ENCODE data around the gene IGSF3.
"Not testable (repeated sequence)": the region's sequence is repeated elsewhere in the genome, so short reads cannot be mapped to it uniquely, and the experiment has no call there.

The IGSF3 gene

DNA sequence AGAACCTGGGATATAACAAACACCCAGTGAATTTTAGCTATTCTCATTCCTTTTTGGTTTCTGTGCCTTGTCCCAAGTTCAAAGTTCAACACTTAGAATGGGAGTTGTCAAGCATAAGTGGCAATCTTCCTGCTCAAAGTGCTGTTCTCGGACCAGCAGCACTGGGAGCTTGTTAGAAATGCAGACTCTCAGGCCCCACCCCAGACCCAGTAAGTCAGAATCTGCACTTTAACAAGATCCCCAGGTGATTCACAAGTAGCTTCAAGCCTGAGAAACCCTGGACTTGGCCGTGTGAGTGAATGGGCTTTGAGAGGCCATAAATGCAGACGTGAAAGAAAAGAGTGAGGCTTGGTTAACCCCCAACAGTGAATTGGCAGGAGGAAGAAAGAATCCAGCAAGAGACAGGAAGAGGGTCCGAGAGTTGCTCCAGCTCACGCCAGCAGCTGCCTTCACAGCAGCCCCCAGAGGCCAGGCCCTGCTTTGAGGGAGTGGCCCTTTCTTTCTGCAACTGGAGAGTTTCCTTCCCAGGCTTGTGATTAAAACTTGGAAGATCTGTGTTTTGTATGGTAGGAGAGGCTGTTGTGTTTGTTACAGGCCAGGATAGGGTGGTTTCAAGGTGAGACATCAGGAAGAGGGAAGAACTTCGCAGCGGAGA is 75.5 kb downstream of the IGSF3 start:
- not testable (repeated sequence) for H3K9me3 ChIP-seq (ENCODE audit: control insufficient read depth, low read depth, low read length); H3K27me3 ChIP-seq (ENCODE audit: control insufficient read depth, insufficient read depth, low read length); H3K27ac ChIP-seq (ENCODE audit: low read length); H3K36me3 ChIP-seq (ENCODE audit: control insufficient read depth, low read depth, low read length); H3K4me3 ChIP-seq (ENCODE audit: low read length); H3K4me1 ChIP-seq (ENCODE audit: control insufficient read depth, low read depth, low read length); H3K9ac ChIP-seq (ENCODE audit: low read length)

DNA sequence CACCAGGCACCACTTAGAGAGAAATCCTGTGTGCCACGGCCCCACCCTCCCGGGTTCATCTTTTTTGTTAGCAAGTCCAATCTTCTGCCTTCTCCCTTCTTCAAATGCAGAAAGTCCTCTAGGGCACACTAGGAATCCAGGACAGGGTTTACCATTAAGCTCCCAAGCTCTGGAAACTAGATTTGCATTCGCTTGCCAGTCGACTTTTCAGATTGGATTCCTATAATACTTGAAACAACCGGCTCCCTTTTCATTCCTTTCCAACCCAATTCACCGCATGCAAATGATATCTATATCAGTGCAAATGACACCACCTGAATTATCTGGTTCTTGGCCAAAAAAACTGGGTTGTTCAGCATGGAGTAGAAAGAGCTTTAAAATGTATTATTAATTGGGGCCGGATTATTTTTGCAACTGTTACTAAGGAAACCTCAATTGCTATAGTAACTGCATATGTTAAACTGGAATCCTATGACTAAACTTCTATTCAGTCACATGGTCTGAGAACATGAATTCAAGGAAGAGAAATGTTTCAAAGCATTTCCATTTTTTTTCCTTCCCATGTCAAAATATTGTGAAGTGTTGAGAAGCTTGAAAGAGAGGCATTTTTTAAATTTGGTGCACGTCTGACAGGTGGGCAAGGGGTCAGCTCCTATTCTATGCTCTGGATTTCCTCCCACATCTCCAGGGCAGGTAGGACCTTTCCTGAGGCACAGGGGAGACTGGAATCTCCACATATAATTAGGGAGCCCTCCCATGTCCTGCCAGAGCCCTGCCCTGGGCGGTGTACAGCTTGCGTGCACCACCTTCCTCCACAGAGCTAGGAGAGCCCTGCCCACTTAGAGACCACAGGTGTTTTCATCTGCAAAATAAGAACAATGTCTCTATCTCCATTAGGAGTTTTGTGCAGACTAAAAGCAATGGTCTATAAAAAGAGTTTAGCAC is 76.3 kb downstream of the IGSF3 start:
- not testable (repeated sequence) for H3K27me3 ChIP-seq (ENCODE audit: control insufficient read depth, insufficient read depth, low read length); H3K9me3 ChIP-seq (ENCODE audit: control insufficient read depth, low read depth, low read length); H3K36me3 ChIP-seq (ENCODE audit: control insufficient read depth, low read depth, low read length); H3K9ac ChIP-seq (ENCODE audit: low read length); H3K27ac ChIP-seq (ENCODE audit: low read length); H3K4me3 ChIP-seq (ENCODE audit: low read length)
- H3K4me1 ChIP-seq (ENCODE audit: control insufficient read depth, low read depth, low read length), result peaks cover 14% of the 10 kb centered on the region

DNA sequence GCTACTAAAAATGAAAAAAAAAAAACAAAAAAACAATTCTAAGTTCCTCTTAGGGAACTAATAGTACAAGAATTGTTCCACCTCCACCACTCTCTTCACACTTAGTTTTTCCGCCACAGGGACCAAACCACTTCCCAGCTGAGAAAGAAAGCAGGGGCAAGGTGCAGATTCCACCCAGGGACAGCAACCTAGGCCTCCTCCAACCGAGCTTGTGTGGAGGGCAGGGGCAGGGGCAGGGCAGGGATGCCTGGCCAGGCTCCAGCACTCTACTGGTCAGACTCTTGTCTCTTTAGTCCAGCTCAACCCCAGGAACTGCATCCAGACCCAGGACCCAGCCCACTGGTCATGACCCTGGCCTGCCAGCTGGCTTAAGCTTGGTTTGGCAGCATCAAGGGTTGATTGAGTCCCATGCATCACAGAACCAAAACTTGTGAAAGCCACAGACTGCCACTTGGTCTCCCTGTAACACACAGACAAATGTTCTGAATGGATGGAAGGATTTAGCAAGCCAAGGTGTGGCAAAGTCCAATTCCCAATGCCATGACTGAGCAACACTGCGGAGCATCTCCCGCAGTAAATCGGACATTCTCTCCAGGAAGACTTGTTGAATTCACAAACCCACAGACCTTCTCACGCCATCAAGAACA is 77.1 kb downstream of the IGSF3 start:
- not testable (repeated sequence) for H3K4me3 ChIP-seq (ENCODE audit: low read length); H3K36me3 ChIP-seq (ENCODE audit: control insufficient read depth, low read depth, low read length); H3K27ac ChIP-seq (ENCODE audit: low read length); H3K9ac ChIP-seq (ENCODE audit: low read length); H3K27me3 ChIP-seq (ENCODE audit: control insufficient read depth, insufficient read depth, low read length); H3K4me1 ChIP-seq (ENCODE audit: control insufficient read depth, low read depth, low read length); H3K9me3 ChIP-seq (ENCODE audit: control insufficient read depth, low read depth, low read length)

DNA sequence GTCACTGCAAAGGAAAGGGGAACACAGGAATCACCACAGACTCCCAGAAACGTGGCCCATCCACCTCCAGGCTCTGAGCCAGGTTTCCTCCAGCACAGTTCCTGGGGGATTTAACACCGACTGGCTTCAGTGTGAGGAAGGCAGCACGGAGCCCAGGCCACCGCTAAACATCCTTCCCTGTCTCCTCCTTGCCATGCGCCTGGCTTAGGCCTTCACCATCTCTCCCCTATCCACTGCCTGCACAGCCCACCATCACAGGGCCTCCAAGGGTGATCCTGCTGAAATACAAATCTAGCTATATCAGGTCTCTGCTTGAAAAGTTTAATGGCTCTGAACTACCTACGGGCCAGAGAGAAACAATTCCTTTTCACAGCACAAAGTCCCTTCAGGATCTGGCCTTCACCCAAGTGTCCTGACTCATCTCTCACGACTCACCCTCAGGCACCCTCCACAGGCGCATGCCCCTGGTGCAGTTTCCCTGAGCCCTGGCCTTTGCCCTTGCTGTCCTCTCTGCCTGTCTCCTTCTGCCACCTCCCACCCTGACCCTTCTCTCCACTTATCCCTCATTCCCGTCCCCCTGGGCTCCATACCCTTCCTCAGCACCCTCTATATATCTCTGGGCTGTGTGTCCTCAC is 78.3 kb downstream of the IGSF3 start:
- not testable (repeated sequence) for H3K4me3 ChIP-seq (ENCODE audit: low read length); H3K36me3 ChIP-seq (ENCODE audit: control insufficient read depth, low read depth, low read length); H3K27me3 ChIP-seq (ENCODE audit: control insufficient read depth, insufficient read depth, low read length); H3K4me1 ChIP-seq (ENCODE audit: control insufficient read depth, low read depth, low read length); H3K9me3 ChIP-seq (ENCODE audit: control insufficient read depth, low read depth, low read length); H3K27ac ChIP-seq (ENCODE audit: low read length); H3K9ac ChIP-seq (ENCODE audit: low read length)

DNA sequence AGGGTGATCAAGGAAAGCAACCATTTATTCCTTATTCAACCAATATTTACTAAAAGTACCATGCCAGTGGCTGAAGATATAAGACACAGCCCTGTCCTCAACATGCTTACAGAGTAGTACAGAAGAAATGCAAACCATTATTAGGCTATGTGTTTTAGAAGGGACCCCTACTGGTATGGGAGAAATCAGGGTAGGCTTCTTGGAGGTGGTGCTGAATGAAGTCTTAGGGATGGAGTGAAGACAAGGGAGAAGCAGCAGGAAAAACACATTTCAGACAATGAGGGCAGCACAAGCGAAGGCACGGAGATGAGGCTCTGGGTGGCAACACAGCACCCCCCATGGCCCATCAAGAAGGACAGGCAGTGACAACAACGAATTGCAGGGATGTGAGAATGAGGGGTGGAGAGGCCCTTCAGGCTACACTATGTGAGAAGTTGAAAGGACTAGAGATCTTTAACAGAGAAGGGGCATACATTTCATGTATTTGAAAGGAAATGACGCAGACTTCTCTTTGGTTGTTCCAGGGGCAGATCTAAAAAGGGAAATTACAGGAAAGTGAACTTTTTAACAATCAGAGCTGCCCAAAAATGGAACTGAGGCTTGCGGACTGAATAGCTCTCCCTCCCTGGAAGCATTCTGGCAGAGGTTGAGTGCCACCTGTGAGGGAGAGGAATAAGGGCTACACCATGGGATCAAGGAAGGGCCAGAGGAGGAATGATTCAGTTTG is 79.9 kb downstream of the IGSF3 start:
- H3K27ac ChIP-seq (ENCODE audit: low read length), result no peak overlapping the region
- H3K9ac ChIP-seq (ENCODE audit: low read length), result no peak overlapping the region
- no peak overlapping the region for H3K4me3 ChIP-seq (ENCODE audit: low read length)
- H3K36me3 ChIP-seq (ENCODE audit: control insufficient read depth, low read depth, low read length), result no peaks in the 10 kb centered on the region
- peaks cover 9% of the 10 kb centered on the region for H3K4me1 ChIP-seq (ENCODE audit: control insufficient read depth, low read depth, low read length)
- H3K27me3 ChIP-seq (ENCODE audit: control insufficient read depth, insufficient read depth, low read length), result no peaks in the 10 kb centered on the region
- H3K9me3 ChIP-seq (ENCODE audit: control insufficient read depth, low read depth, low read length), result no peaks in the 10 kb centered on the region

DNA sequence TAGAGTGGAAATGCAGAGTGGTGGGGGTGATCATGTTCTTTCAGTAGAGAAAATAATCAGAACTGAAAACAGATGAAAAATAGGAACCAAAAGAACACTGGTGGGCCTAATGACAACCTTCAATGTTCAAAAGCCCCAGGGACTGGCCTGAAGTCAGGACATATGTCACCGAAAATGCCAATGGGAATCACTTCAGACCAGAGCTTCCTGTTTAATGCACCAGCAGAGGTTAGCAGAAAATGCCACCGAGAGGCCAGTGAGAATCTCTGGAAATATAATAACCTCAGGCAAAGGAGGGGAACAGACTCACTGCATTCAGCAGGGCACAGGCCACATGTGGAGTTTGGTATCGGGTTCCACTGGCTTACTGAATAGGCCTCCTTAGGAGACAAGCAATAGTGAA is 80.8 kb downstream of the IGSF3 start:
- H3K4me1 ChIP-seq (ENCODE audit: control insufficient read depth, low read depth, low read length), result peaks cover 9% of the 10 kb centered on the region
- H3K36me3 ChIP-seq (ENCODE audit: control insufficient read depth, low read depth, low read length), result no peaks in the 10 kb centered on the region
- H3K9me3 ChIP-seq (ENCODE audit: control insufficient read depth, low read depth, low read length), result no peaks in the 10 kb centered on the region
- no peak overlapping the region for H3K9ac ChIP-seq (ENCODE audit: low read length)
- H3K27me3 ChIP-seq (ENCODE audit: control insufficient read depth, insufficient read depth, low read length), result no peaks in the 10 kb centered on the region
- H3K4me3 ChIP-seq (ENCODE audit: low read length), result no peak overlapping the region
- no peak overlapping the region for H3K27ac ChIP-seq (ENCODE audit: low read length)

DNA sequence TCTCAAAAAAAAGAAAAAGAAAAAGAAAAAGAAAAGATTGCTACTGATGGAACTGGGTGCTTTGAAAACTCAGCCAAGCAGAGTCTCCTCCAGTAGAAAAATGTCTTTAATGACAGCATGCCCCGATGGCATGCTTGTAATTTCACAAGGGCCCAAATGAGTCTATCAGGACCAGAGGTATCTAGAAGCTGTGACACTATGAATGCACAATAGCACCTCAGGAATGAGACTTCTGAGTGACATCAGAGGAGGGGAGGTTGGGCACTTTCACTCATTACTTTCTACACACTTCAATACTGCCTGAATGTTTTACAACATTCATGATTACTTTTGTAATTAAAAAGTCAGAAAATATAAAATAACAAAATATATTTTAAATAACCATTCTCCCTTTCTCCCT is 81.6 kb downstream of the IGSF3 start:
- Histone ChIP-seq H3K9me3 (ENCODE audit: control insufficient read depth, low read depth, low read length) (no peaks in the 10 kb centered on the region), H3K27ac (ENCODE audit: low read length) (no peak overlapping the region), H3K36me3 (ENCODE audit: control insufficient read depth, low read depth, low read length) (no peaks in the 10 kb centered on the region), H3K4me1 (ENCODE audit: control insufficient read depth, low read depth, low read length) (peaks cover 9% of the 10 kb centered on the region), H3K9ac (ENCODE audit: low read length) (no peak overlapping the region), H3K27me3 (ENCODE audit: control insufficient read depth, insufficient read depth, low read length) (no peaks in the 10 kb centered on the region), H3K4me3 (ENCODE audit: low read length) (no peak overlapping the region)

DNA sequence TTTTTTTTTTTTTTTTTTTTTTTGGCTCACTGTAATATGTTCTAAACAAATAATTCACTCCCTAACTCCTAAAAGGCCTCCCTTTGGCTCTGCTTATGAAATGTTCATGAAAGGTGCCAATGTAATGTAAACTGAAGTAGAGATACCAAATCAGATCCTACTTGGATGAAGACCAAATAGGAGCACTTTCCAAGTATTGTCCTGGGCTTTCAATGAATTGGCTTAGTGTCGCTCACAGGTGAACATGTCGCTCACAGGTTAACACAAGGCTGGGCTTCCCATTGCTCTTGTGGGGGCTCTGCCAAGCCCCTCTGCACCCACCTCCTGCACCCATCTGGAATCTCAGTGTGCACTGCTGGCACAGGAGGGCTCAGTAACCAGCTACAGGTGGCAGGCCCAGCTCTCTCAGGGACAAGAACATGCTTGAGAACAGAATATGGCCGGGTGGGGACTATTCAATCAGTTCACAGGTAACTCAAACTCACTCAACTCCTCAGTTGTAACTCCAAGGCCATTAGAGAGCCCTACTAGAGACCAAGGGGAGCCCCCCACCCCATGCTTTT is 86.1 kb downstream of the IGSF3 start:
- Histone ChIP-seq H3K4me1 (ENCODE audit: control insufficient read depth, low read depth, low read length) (peaks cover 1% of the 10 kb centered on the region), H3K27ac (ENCODE audit: low read length) (no peak overlapping the region), H3K9ac (ENCODE audit: low read length) (no peak overlapping the region), H3K4me3 (ENCODE audit: low read length) (no peak overlapping the region), H3K36me3 (ENCODE audit: control insufficient read depth, low read depth, low read length) (no peaks in the 10 kb centered on the region), H3K9me3 (ENCODE audit: control insufficient read depth, low read depth, low read length) (no peaks in the 10 kb centered on the region), H3K27me3 (ENCODE audit: control insufficient read depth, insufficient read depth, low read length) (no peaks in the 10 kb centered on the region)

DNA sequence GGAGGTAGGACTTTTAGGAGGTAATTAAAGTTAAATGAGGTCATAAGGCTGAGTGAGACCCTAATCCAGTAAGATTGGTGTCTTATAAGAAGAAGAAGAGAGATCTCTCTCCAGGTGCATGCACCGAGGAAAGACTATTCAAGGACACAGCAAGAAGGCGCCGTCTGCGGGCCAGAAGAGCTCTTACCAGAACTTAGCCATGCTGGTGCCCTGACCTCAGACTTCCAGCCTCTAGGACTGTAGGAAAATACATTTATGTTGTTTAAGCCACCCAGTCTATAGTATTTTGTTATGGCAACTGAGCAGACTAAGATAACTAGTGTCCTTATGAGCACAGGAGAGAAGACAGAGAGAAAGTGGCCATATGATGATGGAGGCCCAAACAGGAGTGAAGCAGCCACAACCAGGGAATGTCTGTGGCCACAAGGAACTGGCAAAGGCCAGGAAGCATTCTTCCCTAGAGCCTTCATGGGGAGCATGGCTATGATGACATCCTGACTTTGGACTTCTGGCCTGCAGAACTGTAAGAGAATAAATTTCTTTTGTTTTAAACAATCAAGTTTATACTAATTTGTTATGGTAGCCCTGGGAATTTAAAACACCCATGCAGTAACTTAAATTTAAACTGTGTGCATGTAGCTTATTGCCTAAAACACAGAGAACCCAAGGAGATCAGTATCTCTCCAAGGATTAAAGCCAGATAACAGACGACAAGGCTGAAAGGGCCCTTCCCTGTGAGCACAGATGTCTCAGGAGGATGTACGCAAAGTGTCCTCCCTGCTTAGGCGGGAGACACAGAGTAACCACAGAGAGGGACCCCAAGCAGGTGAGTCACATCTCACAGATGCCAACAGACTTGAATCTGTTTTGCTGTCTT is 86.8 kb downstream of the IGSF3 start:
- Histone ChIP-seq H3K27ac (ENCODE audit: low read length) (no peak overlapping the region), H3K27me3 (ENCODE audit: control insufficient read depth, insufficient read depth, low read length) (no peaks in the 10 kb centered on the region), H3K36me3 (ENCODE audit: control insufficient read depth, low read depth, low read length) (no peaks in the 10 kb centered on the region), H3K4me1 (ENCODE audit: control insufficient read depth, low read depth, low read length) (no peaks in the 10 kb centered on the region), H3K9ac (ENCODE audit: low read length) (no peak overlapping the region), H3K9me3 (ENCODE audit: control insufficient read depth, low read depth, low read length) (no peaks in the 10 kb centered on the region), H3K4me3 (ENCODE audit: low read length) (no peak overlapping the region)

DNA sequence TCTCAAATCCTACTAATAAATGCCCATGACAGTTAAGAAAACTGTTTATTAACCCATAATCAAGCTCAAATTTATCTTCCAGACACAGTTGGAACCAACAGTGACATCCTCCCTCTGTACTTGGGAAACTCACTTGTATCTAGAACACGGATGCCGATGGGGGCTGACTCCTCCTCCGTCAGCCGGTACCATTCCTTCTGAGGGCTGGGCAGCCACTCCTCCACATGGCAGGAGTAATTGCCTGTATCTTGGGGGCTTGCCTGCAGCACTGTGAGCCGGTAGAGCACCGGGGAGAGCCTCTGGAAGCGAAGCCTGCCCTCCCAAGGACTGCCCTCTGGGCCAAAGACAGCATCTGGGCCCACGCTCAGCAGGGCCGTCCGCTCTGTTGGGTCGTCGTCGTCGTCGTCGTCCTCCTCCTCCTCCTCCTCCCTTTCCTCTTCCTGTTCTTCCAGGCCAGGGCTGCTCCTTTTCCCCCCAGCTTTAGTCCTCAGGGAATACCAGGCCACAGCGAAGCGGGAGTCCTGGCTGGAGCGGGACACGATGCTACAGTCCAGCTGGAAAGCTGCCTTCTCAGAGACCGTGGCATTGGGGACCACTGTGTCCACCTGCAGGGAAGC is 88.2 kb downstream of the IGSF3 start:
- no peak overlapping the region for H3K4me3 ChIP-seq (ENCODE audit: low read length)
- no peaks in the 10 kb centered on the region for H3K9me3 ChIP-seq (ENCODE audit: control insufficient read depth, low read depth, low read length)
- H3K27ac ChIP-seq (ENCODE audit: low read length), result no peak overlapping the region
- H3K36me3 ChIP-seq (ENCODE audit: control insufficient read depth, low read depth, low read length), result no peaks in the 10 kb centered on the region
- H3K9ac ChIP-seq (ENCODE audit: low read length), result no peak overlapping the region
- no peaks in the 10 kb centered on the region for H3K27me3 ChIP-seq (ENCODE audit: control insufficient read depth, insufficient read depth, low read length)
- H3K4me1 ChIP-seq (ENCODE audit: control insufficient read depth, low read depth, low read length), result peaks cover 9% of the 10 kb centered on the region

Measured in iPS-18a (cell line).